B cell (primary cell): ENCODE results near the gene NR5A1. TPM values are rescaled to one million over a fixed set of nuclear protein-coding genes. Genes with fewer than 3 reads are reported as not detected.

Experiments used
- ATAC-seq: fragments of 200-7000 bp; cut with Tn5 transposase; one replicate; pipeline ENCODE4 v1.10.0; 2021; ENCODE audit warnings: low read depth, mild to moderate bottlenecking, moderate number of reproducible peaks, moderate library complexity
- CTCF ChIA-PET: fragments of 350-600 bp; sonication (Branson Sonifier 250); formaldehyde crosslinking; loops from one replicate; lab custom pipeline; 2021; ENCODE audit warnings: antibody characterized with exemption, inconsistent platforms; lab: Charles Lee
- POLR2A ChIA-PET: fragments of 350-600 bp; sonication (Branson Sonifier 250); formaldehyde crosslinking; loops from one replicate; lab custom pipeline; 2021; ENCODE audit warnings: antibody characterized with exemption; lab: Charles Lee
- DNase-seq: peaks from one replicate; pipeline ENCODE4 v3.0.0; 2013
- H2AFZ ChIP-seq: 2 replicates; pipeline ENCODE4 v1.6.1; 2012; ENCODE audit warnings: mild to moderate bottlenecking, low read depth, low read length; ENCODE audit not compliant: insufficient read depth, poor library complexity, severe bottlenecking
- H3K27ac ChIP-seq, 2 donors: 1 replicate in 1 of 2; 2 replicates in 1 of 2; pipeline ENCODE4 v1.5.1; 2012 to 2013; ENCODE audit warnings: low read length in 2 of 2, mild to moderate bottlenecking in 2 of 2, moderate library complexity in 1 of 2
- H3K27me3 ChIP-seq, 4 experiments: fragments of 200-600 bp in 1 of 4; sonication (generic) in 1 of 4; replicated peaks in 1 of 4; 1 replicate in 2 of 4; 2 replicates in 2 of 4; pipeline versions ENCODE4 v1.6.1 to v1.7.0; 2013 to 2016; ENCODE audit warnings: low read length in 3 of 4, mild to moderate bottlenecking in 2 of 4, mixed read lengths in 1 of 4, moderate library complexity in 1 of 4; ENCODE audit not compliant: insufficient read depth in 4 of 4, control insufficient read depth in 3 of 4; ENCODE audit errors: control extremely low read depth in 1 of 4
- H3K36me3 ChIP-seq, 2 experiments: replicated peaks in 1 of 2; 1 replicate in 1 of 2; 2 replicates in 1 of 2; pipeline versions ENCODE4 v1.6.1 to v1.7.1; 2013; ENCODE audit warnings: low read length in 1 of 2; ENCODE audit not compliant: insufficient read depth in 2 of 2, control insufficient read depth in 1 of 2; ENCODE audit errors: control extremely low read depth in 1 of 2, extremely low read depth in 1 of 2
- H3K4me1 ChIP-seq, 2 donors: fragments of 200-600 bp in 1 of 2; sonication (generic) in 1 of 2; 1 replicate in 1 of 2; 2 replicates in 1 of 2; pipeline versions ENCODE4 v1.5.1 to v1.6.1; 2013 to 2017; ENCODE audit warnings: low read length in 2 of 2; ENCODE audit not compliant: control insufficient read depth in 2 of 2, insufficient read depth in 2 of 2
- H3K4me2 ChIP-seq: replicated peaks from 2 replicates; pipeline ENCODE3; 2012; ENCODE audit warnings: mild to moderate bottlenecking, low read depth, low read length; ENCODE audit not compliant: poor library complexity, severe bottlenecking
- H3K4me3 ChIP-seq, 5 experiments: fragments of 200-600 bp in 1 of 5; sonication (generic) in 1 of 5; 1 replicate in 3 of 5; 2 replicates in 2 of 5; pipeline versions ENCODE4 v1.5.1 to v1.7.0; 2011 to 2016; ENCODE audit warnings: low read length in 4 of 5, mild to moderate bottlenecking in 4 of 5, low read depth in 2 of 5, control low read depth in 1 of 5, moderate library complexity in 1 of 5; ENCODE audit not compliant: insufficient read depth in 1 of 5; ENCODE audit errors: control extremely low read depth in 1 of 5, extremely low read depth in 1 of 5
- H3K79me2 ChIP-seq: fragments of 200-600 bp; sonication (generic); one replicate; pipeline ENCODE4 v1.6.0; 2016; ENCODE audit warnings: low read length; ENCODE audit not compliant: control insufficient read depth, insufficient read depth
- H3K9ac ChIP-seq: fragments of 200-600 bp; sonication (generic); 2 replicates; pipeline ENCODE4 v1.6.1; 2017; ENCODE audit warnings: mild to moderate bottlenecking, low read length, moderate library complexity
- H3K9me3 ChIP-seq, 3 donors: one replicate each; pipeline versions ENCODE4 v1.6.1 to v1.7.1; 2013; ENCODE audit warnings: low read length in 2 of 3; ENCODE audit not compliant: control insufficient read depth in 2 of 3, insufficient read depth in 1 of 3; ENCODE audit errors: control extremely low read depth in 1 of 3
- H4K20me1 ChIP-seq: 2 replicates; pipeline ENCODE4 v1.6.0; 2012; ENCODE audit warnings: mild to moderate bottlenecking, low read length; ENCODE audit not compliant: insufficient read depth, control insufficient read depth, poor library complexity, severe bottlenecking
- H3K27ac Mint-ChIP-seq: one replicate; pipeline ENCODE4 v1.8.0; 2021; ENCODE audit warnings: mixed read lengths
- H3K27me3 Mint-ChIP-seq: one replicate; pipeline ENCODE4 v1.8.0; 2021; ENCODE audit warnings: mixed read lengths
- H3K4me1 Mint-ChIP-seq: one replicate; pipeline ENCODE4 v1.8.0; 2021; ENCODE audit warnings: mixed read lengths
- H3K4me3 Mint-ChIP-seq: one replicate; pipeline ENCODE4 v1.8.0; 2021; ENCODE audit warnings: mixed read lengths
- H3K9me3 Mint-ChIP-seq: one replicate; pipeline ENCODE4 v1.8.0; 2022; ENCODE audit warnings: mixed read lengths; ENCODE audit not compliant: insufficient read depth
- EZH2 ChIP-seq: IDR thresholded peaks from 2 replicates; pipeline ENCODE4 v1.6.1; 2012; ENCODE audit warnings: borderline replicate concordance, low read depth, mild to moderate bottlenecking, moderate library complexity, low read length; ENCODE audit not compliant: insufficient read depth, poor library complexity, severe bottlenecking
- WGBS: methylation state at CpG from one replicate; pipeline ENCODE4 v1.1.5; 2013; ENCODE audit warnings: missing lambda C conversion rate; ENCODE audit not compliant: insufficient coverage; 5-methylcytosine and 5-hydroxymethylcytosine counted together
- intact Hi-C: fragments of 100-400 bp; cut with micrococcal nuclease; formaldehyde crosslinking; loops from one replicate; pipeline ENCODE4 v1.10.0; 2022
- polyA plus RNA-seq: library from polyadenylated mRNA; depleted of rRNA; stranded (reverse); fragments of >200 nt; gene quantifications from 2 replicates; pipeline ENCODE4 v1.2.3, GENCODE V29; 2012
- total RNA-seq, 2 donors: library from RNA; stranded (reverse); fragments of 120-200 nt in 1 of 2; gene quantifications; 1 replicate in 1 of 2; 2 replicates in 1 of 2; pipeline versions ENCODE4 v1.2.3 to v1.2.4, GENCODE V29; 2013 to 2022
- TF ChIP-seq, protein P1 (sequence below): fragments of 200-600 bp; IDR thresholded peaks from one replicate; pipeline ENCODE4 v1.8.0; 2022; ENCODE audit warnings: antibody characterized with exemption, mild to moderate bottlenecking

Gene NR5A1
- total and polyA plus RNA-seq, 2 donors (not counting 1 experiment from before 2014, with no cell fraction given): not detected

DNA sequence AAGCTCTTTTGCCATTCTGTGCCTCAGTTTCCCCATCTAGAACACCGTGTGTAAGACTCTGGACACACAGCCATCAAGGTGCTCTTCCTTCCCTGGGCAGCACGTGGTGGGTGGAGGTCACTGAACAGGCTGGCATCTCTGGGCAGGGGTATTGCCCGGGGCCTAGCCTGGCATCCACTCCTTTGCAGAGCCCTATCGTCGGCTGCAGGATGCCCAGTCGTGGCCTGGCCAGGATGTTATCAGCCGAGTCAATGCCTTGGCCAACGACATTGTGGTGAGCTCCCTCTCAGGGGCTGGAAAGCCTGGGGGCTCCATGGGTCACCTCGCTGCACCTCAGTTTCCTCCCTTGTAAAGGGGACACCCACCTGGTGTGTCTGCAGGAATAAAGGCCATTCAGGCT, 52.9 kb downstream of the NR5A1 start:
- Histone ChIP-seq H3K4me1 (peaks cover 7 to 9% of the 10 kb centered on the region in 2 donors), H3K36me3 (no peaks in the 10 kb centered on the region), H3K79me2 (no peaks in the 10 kb centered on the region), H3K4me2 (no peak overlapping the region), H2AFZ (no peak overlapping the region), H3K9ac (no peak overlapping the region), H3K27me3 (peaks cover 0 to 39% (median 14%) of the 10 kb centered on the region in 4 experiments), H4K20me1 (no peaks in the 10 kb centered on the region), H3K9me3 (peaks cover 0 to 4% (median 0%) of the 10 kb centered on the region in 3 donors), H3K4me3 (no peak overlapping the region), H3K27ac (no peak overlapping the region)
- Mint-ChIP-seq H3K27me3 (peaks cover 25% of the 10 kb centered on the region), H3K4me1 (peaks cover 2% of the 10 kb centered on the region), H3K9me3 (no peaks in the 10 kb centered on the region), H3K27ac (no peak overlapping the region), H3K4me3 (no peak overlapping the region)
- WGBS: 83% methylated on average over 9 of the region's 9 CpGs
- TF ChIP-seq, protein P1, sequence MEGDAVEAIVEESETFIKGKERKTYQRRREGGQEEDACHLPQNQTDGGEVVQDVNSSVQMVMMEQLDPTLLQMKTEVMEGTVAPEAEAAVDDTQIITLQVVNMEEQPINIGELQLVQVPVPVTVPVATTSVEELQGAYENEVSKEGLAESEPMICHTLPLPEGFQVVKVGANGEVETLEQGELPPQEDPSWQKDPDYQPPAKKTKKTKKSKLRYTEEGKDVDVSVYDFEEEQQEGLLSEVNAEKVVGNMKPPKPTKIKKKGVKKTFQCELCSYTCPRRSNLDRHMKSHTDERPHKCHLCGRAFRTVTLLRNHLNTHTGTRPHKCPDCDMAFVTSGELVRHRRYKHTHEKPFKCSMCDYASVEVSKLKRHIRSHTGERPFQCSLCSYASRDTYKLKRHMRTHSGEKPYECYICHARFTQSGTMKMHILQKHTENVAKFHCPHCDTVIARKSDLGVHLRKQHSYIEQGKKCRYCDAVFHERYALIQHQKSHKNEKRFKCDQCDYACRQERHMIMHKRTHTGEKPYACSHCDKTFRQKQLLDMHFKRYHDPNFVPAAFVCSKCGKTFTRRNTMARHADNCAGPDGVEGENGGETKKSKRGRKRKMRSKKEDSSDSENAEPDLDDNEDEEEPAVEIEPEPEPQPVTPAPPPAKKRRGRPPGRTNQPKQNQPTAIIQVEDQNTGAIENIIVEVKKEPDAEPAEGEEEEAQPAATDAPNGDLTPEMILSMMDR: no peak
- TF ChIP-seq EZH2: no peak
- ChIA-PET POLR2A (no interaction called here), CTCF (interaction anchor here (1.0 kb wide), 1 partner anchor 9 kb away, joined by 3 read pairs; no protein-coding TSS in a partner anchor)
- DNase-seq (no peak), ATAC-seq (no peak)
- intact Hi-C loops: no loop called here

DNA sequence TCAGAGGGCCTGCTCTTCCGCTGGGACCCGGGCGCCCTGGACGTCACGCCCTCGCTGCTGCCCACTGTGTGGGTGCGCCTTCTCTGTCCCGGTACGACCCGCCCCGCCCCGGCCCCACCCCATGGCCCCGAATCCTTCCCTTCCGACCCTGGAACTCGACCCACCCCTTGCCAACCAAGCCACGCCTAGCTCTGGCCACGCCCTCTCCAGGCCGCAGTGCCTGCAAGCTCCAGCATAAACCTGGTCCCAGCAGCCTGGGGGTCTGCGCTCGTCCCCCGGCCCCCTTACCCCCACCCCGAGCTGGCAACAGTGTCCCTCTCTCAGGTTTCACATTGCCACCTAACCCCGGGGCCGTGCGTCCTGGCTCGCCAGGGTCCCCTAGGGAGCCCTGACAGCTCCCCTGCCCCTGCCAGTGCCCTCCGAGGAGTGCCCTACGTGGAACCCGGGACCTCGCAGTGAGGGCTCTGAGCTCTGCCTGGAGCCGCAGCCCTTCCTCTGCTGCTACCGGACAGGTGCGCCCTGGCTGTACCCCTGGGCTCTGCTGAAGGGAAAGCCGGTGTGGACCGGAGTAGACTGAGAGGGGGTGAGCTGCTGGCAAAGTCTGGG, 53.5 kb downstream of the NR5A1 start:
- DNase-seq: no peak
- Histone ChIP-seq H3K9ac (no peak overlapping the region), H3K36me3 (no peaks in the 10 kb centered on the region), H3K27ac (no peak overlapping the region), H3K27me3 (peaks cover 0 to 41% (median 16%) of the 10 kb centered on the region in 4 experiments), H3K9me3 (peaks cover 0 to 4% (median 0%) of the 10 kb centered on the region in 3 donors), H4K20me1 (no peaks in the 10 kb centered on the region), H3K4me1 (peaks cover 7 to 9% of the 10 kb centered on the region in 2 donors), H2AFZ (no peak overlapping the region), H3K4me3 (no peak overlapping the region), H3K4me2 (peak overlapping the region; percentile 28), H3K79me2 (no peaks in the 10 kb centered on the region)
- Mint-ChIP-seq H3K27me3 (peaks cover 25% of the 10 kb centered on the region), H3K4me1 (peaks cover 2% of the 10 kb centered on the region), H3K27ac (no peak overlapping the region), H3K4me3 (no peak overlapping the region), H3K9me3 (no peaks in the 10 kb centered on the region)
- no peak for TF ChIP-seq EZH2
- TF ChIP-seq, protein P1: no peak
- WGBS: 47% methylated on average over 26 of the region's 35 CpGs
- intact Hi-C loops: no loop called here
- CTCF ChIA-PET: interaction anchor here (1.0 kb wide), 1 partner anchor 8 kb away, joined by 3 read pairs; no protein-coding TSS in a partner anchor
- no peak for ATAC-seq
- POLR2A ChIA-PET: no interaction called here
